ENCODE data around the gene CD63.
"Not testable (repeated sequence)": the region's sequence is repeated elsewhere in the genome, so short reads cannot be mapped to it uniquely, and the experiment has no call there.

Gene CD63

GRCh38 chr12:55728939-55729818, at the start of gene CD63:
Gene CD63, minus strand, starts transcription at chr12:55729009. Its CDS starts 668 bp downstream, at chr12:55728341.
- DNase-seq (ENCODE audit: low read depth in 2 of 2), result peak; percentile 68 to 76

GRCh38 chr12:55777856-55778255, 49.0 kb upstream of the CD63 start:
- DNase-seq (ENCODE audit: low read depth in 2 of 2), result no peak

GRCh38 chr12:55771736-55772135, 42.9 kb upstream of the CD63 start:
- DNase-seq (ENCODE audit: low read depth in 2 of 2), result no peak

- DNase-seq (ENCODE audit: low read depth in 2 of 2), result no peak
These were observed 38.3 kb upstream of the CD63 start for GRCh38 chr12:55767156-55767555.

GRCh38 chr12:55765736-55766290, 37.0 kb upstream of the CD63 start:
- DNase-seq (ENCODE audit: low read depth in 2 of 2), result no peak

- no peak for DNase-seq (ENCODE audit: low read depth in 2 of 2)
These were observed 33.8 kb upstream of the CD63 start for GRCh38 chr12:55762646-55763045.

- DNase-seq (ENCODE audit: low read depth in 2 of 2), result peak; percentile 53 to 64
These were observed 31.9 kb upstream of the CD63 start for GRCh38 chr12:55760663-55761062.

- DNase-seq (ENCODE audit: low read depth in 2 of 2), result not testable (repeated sequence)
These were observed 29.8 kb upstream of the CD63 start for GRCh38 chr12:55758575-55758974.

- DNase-seq (ENCODE audit: low read depth in 2 of 2), result no peak
These were observed 28.9 kb upstream of the CD63 start for GRCh38 chr12:55757701-55758100.

GRCh38 chr12:55755246-55755645, 26.4 kb upstream of the CD63 start:
- no peak for DNase-seq (ENCODE audit: low read depth in 2 of 2)

GRCh38 chr12:55748230-55748993, 19.6 kb upstream of the CD63 start:
- DNase-seq (ENCODE audit: low read depth in 2 of 2), result no peak

GRCh38 chr12:55746913-55747231, 18.1 kb upstream of the CD63 start:
- no peak for DNase-seq (ENCODE audit: low read depth in 2 of 2)

- DNase-seq (ENCODE audit: low read depth in 2 of 2), result no peak
These were observed 17.5 kb upstream of the CD63 start for GRCh38 chr12:55746174-55746912.

GRCh38 chr12:55745361-55746173, 16.8 kb upstream of the CD63 start:
- DNase-seq (ENCODE audit: low read depth in 2 of 2), result no peak

- DNase-seq (ENCODE audit: low read depth in 2 of 2), result no peak
These were observed 15.7 kb upstream of the CD63 start for GRCh38 chr12:55744340-55745030.

- no peak for DNase-seq (ENCODE audit: low read depth in 2 of 2)
These were observed 14.9 kb upstream of the CD63 start for GRCh38 chr12:55743406-55744339.

- peak; percentile 67 to 69 for DNase-seq (ENCODE audit: low read depth in 2 of 2)
These were observed 14.1 kb upstream of the CD63 start, which contains the start of gene GDF11 for GRCh38 chr12:55742719-55743405. Gene GDF11, plus strand, starts transcription at chr12:55743122. Its CDS starts 195 bp downstream, at chr12:55743317.

GRCh38 chr12:55741931-55742680, 13.3 kb upstream of the CD63 start:
- no peak for DNase-seq (ENCODE audit: low read depth in 2 of 2)

Data from stimulated activated CD4-positive, alpha-beta T cell treated with anti-CD3 and anti-CD28 coated beads, Interleukin-4, amount 100 ng/mL, for 48 hours (primary cell).